Fibroblast of pulmonary artery (primary cell): ENCODE data around the gene LRRC74A.
A peak's percentile ranks its signal among the peaks of the same experiment; 100 is the strongest.

Source experiments
- DNase-seq: peaks from one replicate; pipeline ENCODE4 v3.0.0-alpha.2; 2010; ENCODE audit warnings: low read depth
- H3K4me3 ChIP-seq: replicated peaks from 2 replicates; pipeline ENCODE4 v1.5.1; 2011; ENCODE audit warnings: low read depth, mild to moderate bottlenecking, control low read depth, low read length, moderate library complexity
- CTCF ChIP-seq: IDR thresholded peaks from 2 replicates; pipeline ENCODE4 v1.5.1; 2011; ENCODE audit warnings: mild to moderate bottlenecking, control low read depth, low read length, inconsistent platforms; ENCODE audit errors: missing control alignments

The LRRC74A gene

DNA sequence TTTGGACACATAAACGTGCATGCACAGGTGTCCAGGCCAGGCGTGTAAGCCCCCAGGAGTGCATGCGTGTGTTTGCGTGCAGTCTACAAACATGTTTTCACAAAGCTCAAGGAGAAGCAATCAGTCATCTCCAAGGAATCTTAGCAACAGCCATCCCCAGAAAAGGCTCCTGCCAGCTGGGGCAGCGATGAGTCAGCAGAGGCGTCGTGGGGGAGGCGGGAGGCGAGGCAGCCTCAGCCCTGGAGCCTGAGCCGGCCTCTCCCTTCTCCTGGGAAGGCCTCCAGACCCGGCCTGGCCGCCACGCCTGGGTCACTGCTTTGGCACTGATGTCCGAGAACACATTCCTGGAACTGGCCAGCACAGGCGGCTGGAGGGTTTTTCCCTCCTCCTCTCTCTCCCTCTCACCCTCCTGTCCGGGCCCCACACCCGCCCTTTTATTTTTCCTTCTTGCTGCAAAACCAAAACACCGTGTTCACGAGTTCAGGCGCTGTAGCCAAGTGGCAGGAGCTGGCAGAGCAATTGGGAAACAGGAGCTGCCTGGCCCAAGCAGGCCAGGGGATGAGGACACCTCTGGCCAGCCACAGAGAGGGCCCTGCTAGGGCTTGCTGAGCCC is 92.7 kb downstream of the LRRC74A start:
- peak; percentile 99 for DNase-seq
- peak overlapping the region; percentile 24 for H3K4me3 ChIP-seq
- peak; percentile 9 for TF ChIP-seq CTCF
